Activated CD4-positive, alpha-beta T cell treated with anti-CD3 and anti-CD28 coated beads, Interleukin-2, Interleukin-6, amounts not matched to agents 100 ng/mL and 50 ng/mL, durations not matched to agents 16 hours and 8 hours (primary cell): ENCODE data around the gene HSBP1L1.

ENCODE experiments used
- DNase-seq: peaks from one replicate; pipeline ENCODE4 v3.0.0-alpha.2; 2020

HSBP1L1 gene

GRCh38 chr18:79930020-79930642, 34.3 kb upstream of the HSBP1L1 start:
- DNase-seq, result no peak

GRCh38 chr18:79931475-79931874, 33.0 kb upstream of the HSBP1L1 start:
- DNase-seq, result no peak

- DNase-seq, result no peak
Measured at GRCh38 chr18:79932907-79933306, 31.5 kb upstream of the HSBP1L1 start.

GRCh38 chr18:79933765-79934164, 30.7 kb upstream of the HSBP1L1 start:
- no peak for DNase-seq

- DNase-seq, result no peak
Measured at GRCh38 chr18:79934311-79935097, 29.9 kb upstream of the HSBP1L1 start.

GRCh38 chr18:79935098-79935480, 29.4 kb upstream of the HSBP1L1 start:
- no peak for DNase-seq

- no peak for DNase-seq
Measured at GRCh38 chr18:79935499-79935898, 28.9 kb upstream of the HSBP1L1 start.

- no peak for DNase-seq
Measured at GRCh38 chr18:79935925-79936324, 28.5 kb upstream of the HSBP1L1 start.

GRCh38 chr18:79936641-79937040, 27.8 kb upstream of the HSBP1L1 start:
- DNase-seq, result no peak

GRCh38 chr18:79937103-79937860, 27.2 kb upstream of the HSBP1L1 start:
- DNase-seq, result no peak

GRCh38 chr18:79938196-79938595, 26.2 kb upstream of the HSBP1L1 start:
- no peak for DNase-seq

- no peak for DNase-seq
Measured at GRCh38 chr18:79939096-79939495, 25.3 kb upstream of the HSBP1L1 start.

- DNase-seq, result no peak
Measured at GRCh38 chr18:79940126-79940813, 24.2 kb upstream of the HSBP1L1 start.

GRCh38 chr18:79940814-79941472, 23.5 kb upstream of the HSBP1L1 start:
- no peak for DNase-seq

- no peak for DNase-seq
Measured at GRCh38 chr18:79941473-79942119, 22.8 kb upstream of the HSBP1L1 start.

- no peak for DNase-seq
Measured at GRCh38 chr18:79942211-79942610, 22.2 kb upstream of the HSBP1L1 start.

GRCh38 chr18:79942786-79943607, 21.4 kb upstream of the HSBP1L1 start:
- no peak for DNase-seq

GRCh38 chr18:79943608-79944125, 20.8 kb upstream of the HSBP1L1 start:
- DNase-seq, result no peak

GRCh38 chr18:79944126-79944731, 20.2 kb upstream of the HSBP1L1 start:
- DNase-seq, result peak; percentile 55

GRCh38 chr18:79944746-79945117, 19.7 kb upstream of the HSBP1L1 start:
- DNase-seq, result no peak
